ENCODE measurements around the gene SNX30.
"Not testable (repeated sequence)": the region's sequence is repeated elsewhere in the genome, so short reads cannot be mapped to it uniquely, and the experiment has no call there.

The SNX30 gene

GRCh38 chr9:112750016-112750763 lies at the start of gene SNX30:
Gene SNX30 (plus strand): TSS chr9:112750760. CDS start chr9:112751002, 242 bp downstream.
- DNase-seq: peak; percentile 86 to 88

GRCh38 chr9:112703304-112703703 lies 47.3 kb upstream of the SNX30 start:
- DNase-seq: no peak

- DNase-seq: no peak
Observed at GRCh38 chr9:112705768-112706427, 44.7 kb upstream of the SNX30 start.

- DNase-seq: no peak
Observed at GRCh38 chr9:112711050-112711689, 39.4 kb upstream of the SNX30 start.

GRCh38 chr9:112712678-112713077 lies 37.9 kb upstream of the SNX30 start:
- DNase-seq: no peak

GRCh38 chr9:112717661-112718331 lies 32.8 kb upstream of the SNX30 start, which contains the start of gene INIP:
Gene INIP (minus strand): TSS chr9:112718117. CDS start chr9:112716485, 1,632 bp downstream.
- peak; percentile 98 for DNase-seq

- DNase-seq: no peak
Observed at GRCh38 chr9:112719241-112719691, 31.3 kb upstream of the SNX30 start.

GRCh38 chr9:112719696-112720095 lies 30.9 kb upstream of the SNX30 start:
- no peak for DNase-seq

GRCh38 chr9:112720113-112720780 lies 30.3 kb upstream of the SNX30 start:
- DNase-seq: no peak

- not testable (repeated sequence) for DNase-seq
Observed at GRCh38 chr9:112722749-112723148, 27.8 kb upstream of the SNX30 start.

- no peak for DNase-seq
Observed at GRCh38 chr9:112725961-112726360, 24.6 kb upstream of the SNX30 start.

- no peak for DNase-seq
Observed at GRCh38 chr9:112726428-112726827, 24.1 kb upstream of the SNX30 start.

- DNase-seq: no peak
Observed at GRCh38 chr9:112728401-112728800, 22.2 kb upstream of the SNX30 start.

- DNase-seq: no peak
Observed at GRCh38 chr9:112731971-112732370, 18.6 kb upstream of the SNX30 start.

GRCh38 chr9:112734892-112735291 lies 15.7 kb upstream of the SNX30 start:
- no peak for DNase-seq

- no peak for DNase-seq
Observed at GRCh38 chr9:112743216-112743836, 7.2 kb upstream of the SNX30 start.

GRCh38 chr9:112744177-112744576 lies 6.4 kb upstream of the SNX30 start:
- DNase-seq: no peak

- DNase-seq: no peak
Observed at GRCh38 chr9:112747094-112747493, 3.5 kb upstream of the SNX30 start.

GRCh38 chr9:112750764-112751055 lies 150 bp downstream of the SNX30 start:
- DNase-seq: no peak

- DNase-seq: peak; percentile 49 to 52
Observed at GRCh38 chr9:112751056-112751795, 666 bp downstream of the SNX30 start.

GRCh38 chr9:112752334-112753125 lies 2.0 kb downstream of the SNX30 start:
- DNase-seq: no peak

Measured in CD4-positive, alpha-beta T cell treated with Interleukin-1 beta for 1 hour (primary cell).